Gastroesophageal sphincter (tissue), 2 donors: ENCODE results near the gene NPFF.

ENCODE experiments used
- POLR2A ChIP-seq, 2 donors: fragments of 450-650 bp; IDR thresholded peaks; one replicate each; pipeline ENCODE4 v1.6.1; 2017; ENCODE audit warnings: antibody characterized with exemption in 2 of 2, mild to moderate bottlenecking in 2 of 2, moderate library complexity in 1 of 2
- POLR2AphosphoS5 ChIP-seq: sonication (generic); formaldehyde crosslinking; IDR thresholded peaks from one replicate; pipeline ENCODE4 v1.6.1; 2017; ENCODE audit warnings: antibody characterized with exemption

GRCh38 chr12:53532021-53532420 is 24.7 kb upstream of the NPFF start:
- no peak for TF ChIP-seq POLR2AphosphoS5
- no peak for TF ChIP-seq POLR2A (IDR thresholded peaks at IDR 0.05)
